PFSK-1 (cell line): Measurements from ENCODE around the gene GNAS.

Source experiments
- POLR2AphosphoS5 ChIP-seq: IDR thresholded peaks from 2 replicates; pipeline ENCODE4 v1.6.1; 2012; ENCODE audit warnings: low read depth, mild to moderate bottlenecking, control low read depth, low read length, moderate library complexity
- SIN3A ChIP-seq: IDR thresholded peaks from 2 replicates; pipeline ENCODE4 v1.6.1; 2012; ENCODE audit warnings: mild to moderate bottlenecking, low read length, moderate library complexity, borderline replicate concordance; ENCODE audit not compliant: insufficient read depth
- TAF1 ChIP-seq: IDR thresholded peaks from 2 replicates; pipeline ENCODE4 v1.6.1; 2012; ENCODE audit warnings: low read length, control low read depth, borderline replicate concordance; ENCODE audit not compliant: insufficient read depth
- TF ChIP-seq, protein P1 (sequence below), 2 experiments: IDR thresholded peaks; 2 replicates each; pipeline versions ENCODE4 v1.6.1 to v1.8.0; 2011 to 2012; ENCODE audit warnings: low read depth in 2 of 2, low read length in 2 of 2, control low read depth in 1 of 2, inconsistent platforms in 1 of 2, mild to moderate bottlenecking in 1 of 2, moderate library complexity in 1 of 2; ENCODE audit not compliant: insufficient read depth in 1 of 2

- TF ChIP-seq POLR2AphosphoS5 (no peak), TAF1 (no peak), SIN3A (no peak)
- TF ChIP-seq, protein P1, sequence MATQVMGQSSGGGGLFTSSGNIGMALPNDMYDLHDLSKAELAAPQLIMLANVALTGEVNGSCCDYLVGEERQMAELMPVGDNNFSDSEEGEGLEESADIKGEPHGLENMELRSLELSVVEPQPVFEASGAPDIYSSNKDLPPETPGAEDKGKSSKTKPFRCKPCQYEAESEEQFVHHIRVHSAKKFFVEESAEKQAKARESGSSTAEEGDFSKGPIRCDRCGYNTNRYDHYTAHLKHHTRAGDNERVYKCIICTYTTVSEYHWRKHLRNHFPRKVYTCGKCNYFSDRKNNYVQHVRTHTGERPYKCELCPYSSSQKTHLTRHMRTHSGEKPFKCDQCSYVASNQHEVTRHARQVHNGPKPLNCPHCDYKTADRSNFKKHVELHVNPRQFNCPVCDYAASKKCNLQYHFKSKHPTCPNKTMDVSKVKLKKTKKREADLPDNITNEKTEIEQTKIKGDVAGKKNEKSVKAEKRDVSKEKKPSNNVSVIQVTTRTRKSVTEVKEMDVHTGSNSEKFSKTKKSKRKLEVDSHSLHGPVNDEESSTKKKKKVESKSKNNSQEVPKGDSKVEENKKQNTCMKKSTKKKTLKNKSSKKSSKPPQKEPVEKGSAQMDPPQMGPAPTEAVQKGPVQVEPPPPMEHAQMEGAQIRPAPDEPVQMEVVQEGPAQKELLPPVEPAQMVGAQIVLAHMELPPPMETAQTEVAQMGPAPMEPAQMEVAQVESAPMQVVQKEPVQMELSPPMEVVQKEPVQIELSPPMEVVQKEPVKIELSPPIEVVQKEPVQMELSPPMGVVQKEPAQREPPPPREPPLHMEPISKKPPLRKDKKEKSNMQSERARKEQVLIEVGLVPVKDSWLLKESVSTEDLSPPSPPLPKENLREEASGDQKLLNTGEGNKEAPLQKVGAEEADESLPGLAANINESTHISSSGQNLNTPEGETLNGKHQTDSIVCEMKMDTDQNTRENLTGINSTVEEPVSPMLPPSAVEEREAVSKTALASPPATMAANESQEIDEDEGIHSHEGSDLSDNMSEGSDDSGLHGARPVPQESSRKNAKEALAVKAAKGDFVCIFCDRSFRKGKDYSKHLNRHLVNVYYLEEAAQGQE (IDR thresholded peaks at IDR 0.05; ENCODE audit: insufficient read depth in 1 of 2, low read depth in 2 of 2, low read length in 2 of 2) = no peak
These were observed 16.3 kb downstream of the GNAS start for GRCh38 chr20:58868795-58869194.
